Measurements from ENCODE around the gene NEDD4L.

Gene NEDD4L

GRCh38 chr18:58324824-58325480 is 280.9 kb downstream of the NEDD4L start:
- in situ Hi-C loops (cut with MboI; ENCODE audit: low pct_unique_long_range_greater_than_20kb, low sequenced_read_pairs, unreplicated experiment), result no loop called here
- no peak for DNase-seq (ENCODE audit: low spot score)
- no peak for TF ChIP-seq CTCF (IDR thresholded peaks at IDR 0.05; ENCODE audit: extremely low read depth, insufficient read depth, missing control alignments)

GRCh38 chr18:58325494-58325893 is 281.5 kb downstream of the NEDD4L start:
- in situ Hi-C loops (cut with MboI; ENCODE audit: low pct_unique_long_range_greater_than_20kb, low sequenced_read_pairs, unreplicated experiment), result no loop called here
- TF ChIP-seq CTCF (IDR thresholded peaks at IDR 0.05; ENCODE audit: extremely low read depth, insufficient read depth, missing control alignments), result no peak
- no peak for DNase-seq (ENCODE audit: low spot score)

DNA sequence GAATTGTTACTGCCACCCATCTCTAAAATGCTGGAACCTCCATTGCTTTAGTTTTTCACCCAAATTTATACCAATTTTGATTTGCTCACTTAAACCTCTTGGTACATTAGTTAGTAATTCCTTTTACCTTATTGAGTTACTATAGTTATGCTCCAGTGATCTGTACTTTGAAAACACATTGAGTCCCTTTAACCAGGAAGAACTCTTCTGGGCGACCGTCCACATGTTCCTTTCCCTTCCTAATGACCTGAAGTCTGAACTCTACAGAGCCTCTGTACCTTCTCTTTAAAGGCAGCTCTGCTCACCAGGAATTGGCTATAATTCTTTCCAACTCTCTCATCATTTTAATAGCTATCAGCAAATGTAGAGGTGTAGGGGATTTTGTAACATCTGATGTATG is 290.0 kb downstream of the NEDD4L start:
- TF ChIP-seq CTCF (IDR thresholded peaks at IDR 0.05; ENCODE audit: extremely low read depth, insufficient read depth, missing control alignments), result no peak
- in situ Hi-C loops (cut with MboI; ENCODE audit: low pct_unique_long_range_greater_than_20kb, low sequenced_read_pairs, unreplicated experiment), result no loop called here

GRCh38 chr18:58335223-58335622 is 291.2 kb downstream of the NEDD4L start:
- in situ Hi-C loops (cut with MboI; ENCODE audit: low pct_unique_long_range_greater_than_20kb, low sequenced_read_pairs, unreplicated experiment), result no loop called here
- no peak for TF ChIP-seq CTCF (IDR thresholded peaks at IDR 0.05; ENCODE audit: extremely low read depth, insufficient read depth, missing control alignments)
- DNase-seq (ENCODE audit: low spot score), result no peak

More for the DNA sequence above, 290.0 kb downstream of the NEDD4L start:
- no peak for DNase-seq (ENCODE audit: low spot score)

- in situ Hi-C loops (cut with MboI; ENCODE audit: low pct_unique_long_range_greater_than_20kb, low sequenced_read_pairs, unreplicated experiment), result no loop called here
- no peak for DNase-seq (ENCODE audit: low spot score)
- TF ChIP-seq CTCF (IDR thresholded peaks at IDR 0.05; ENCODE audit: extremely low read depth, insufficient read depth, missing control alignments), result no peak
These were observed 291.8 kb downstream of the NEDD4L start for GRCh38 chr18:58335821-58336220.

DNA sequence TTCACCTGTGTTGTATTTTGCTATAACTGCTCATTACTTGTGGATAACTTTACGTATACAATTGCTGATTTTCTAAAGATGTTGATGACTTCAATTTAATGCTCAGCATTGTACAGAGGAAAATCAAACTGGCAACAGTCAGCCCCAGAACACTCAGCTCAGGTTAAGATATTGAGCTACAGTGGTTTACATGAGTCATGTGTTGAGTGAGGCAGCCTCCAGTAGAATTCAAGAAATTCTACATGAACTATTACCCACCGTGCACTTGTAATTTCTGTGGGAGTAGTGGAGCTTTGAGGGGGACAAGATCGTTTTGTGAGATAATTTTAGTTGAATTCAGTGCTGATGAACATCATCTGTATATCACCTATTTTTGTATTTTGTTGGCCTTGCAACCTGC is 292.6 kb downstream of the NEDD4L start:
- no peak for TF ChIP-seq CTCF (IDR thresholded peaks at IDR 0.05; ENCODE audit: extremely low read depth, insufficient read depth, missing control alignments)

More for the DNA sequence above, 292.6 kb downstream of the NEDD4L start:
- DNase-seq (ENCODE audit: low spot score), result no peak
- in situ Hi-C loops (cut with MboI; ENCODE audit: low pct_unique_long_range_greater_than_20kb, low sequenced_read_pairs, unreplicated experiment), result no loop called here

Data from GM13977 (cell line).